Posterior vena cava (tissue), 2 donors: ENCODE data around the gene UNCX. TPM values are rescaled to one million over a fixed set of nuclear protein-coding genes. Genes with fewer than 3 reads are reported as not detected.

Experiments used
- DNase-seq: peaks from one replicate; pipeline ENCODE4 v3.0.0-alpha.2; 2020; ENCODE audit warnings: low spot score
- intact Hi-C, 2 donors: fragments of 100-400 bp; cut with DNase I; formaldehyde crosslinking; loops; one replicate each; pipeline versions ENCODE4 v1.14.1 to v1.14.2; 2022 to 2023
- total RNA-seq, 2 donors: library from RNA; stranded (reverse); fragmentation: NEBNext Ultra II Directional; extraction: Animal tissue kit (Norgen Biotek cat#: 25700); gene quantifications; one replicate each; pipeline ENCODE4 v1.2.1, GENCODE V29; 2021
- donor health status: DM: yes; HTN: yes; CAD: no.
- donor health status: DM: yes; HTN: yes; CAD: no.

UNCX gene
- total RNA-seq, 2 donors from 2014 or later, result not detected

GRCh38 chr7:1229202-1229947 lies 3.3 kb upstream of the UNCX start:
- intact Hi-C loops, result loop anchor here (5.0 to 10.0 kb wide), 2 partner anchors 185 to 243 kb away; no protein-coding TSS in a partner anchor
- DNase-seq, result no peak

GRCh38 chr7:1229956-1230355 lies 2.7 kb upstream of the UNCX start:
- intact Hi-C loops, result loop anchor here (5.0 to 10.0 kb wide), 2 partner anchors 185 to 242 kb away; no protein-coding TSS in a partner anchor

DNA sequence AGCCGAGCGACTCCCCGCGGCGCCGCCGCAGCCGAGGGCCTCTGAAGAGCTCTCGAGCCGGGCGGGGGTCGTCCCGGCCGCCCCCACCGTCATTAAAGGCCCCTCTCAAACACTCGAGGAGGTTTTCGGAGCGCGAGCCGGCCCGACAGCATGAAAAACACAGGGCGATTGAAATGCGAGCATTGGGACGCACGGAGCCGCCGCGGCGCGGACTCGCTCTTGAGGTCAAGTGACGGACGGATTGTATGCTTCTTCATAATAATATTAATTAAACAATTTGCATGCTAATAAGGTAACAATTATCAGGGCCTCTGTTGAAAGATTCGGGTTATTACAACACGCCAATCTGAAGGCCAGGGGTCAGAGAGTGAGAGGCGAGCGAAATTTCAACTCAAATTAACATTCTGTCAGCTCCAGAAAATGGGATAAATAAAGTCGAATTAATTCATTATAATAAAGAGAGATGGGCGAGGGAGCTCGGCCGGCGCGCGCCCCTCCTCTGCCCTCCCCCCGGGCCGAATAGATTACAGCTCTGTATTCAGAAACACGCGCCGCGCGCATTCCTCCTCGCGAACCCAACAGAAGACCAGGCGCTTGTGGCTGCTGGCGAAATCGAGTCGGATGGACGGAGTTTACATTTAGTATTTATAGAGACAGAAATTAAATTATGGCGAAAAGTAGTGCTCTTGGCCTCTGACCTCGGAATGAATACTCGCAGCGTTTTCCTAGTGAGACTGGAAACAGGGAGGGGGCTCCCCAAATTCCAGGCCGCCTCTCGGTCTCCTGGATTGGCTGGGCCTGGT lies 2.1 kb upstream of the UNCX start:
- DNase-seq, result no peak
- intact Hi-C loops, result no loop called here

More at GRCh38 chr7:1229956-1230355, 2.7 kb upstream of the UNCX start:
- DNase-seq, result no peak

DNA sequence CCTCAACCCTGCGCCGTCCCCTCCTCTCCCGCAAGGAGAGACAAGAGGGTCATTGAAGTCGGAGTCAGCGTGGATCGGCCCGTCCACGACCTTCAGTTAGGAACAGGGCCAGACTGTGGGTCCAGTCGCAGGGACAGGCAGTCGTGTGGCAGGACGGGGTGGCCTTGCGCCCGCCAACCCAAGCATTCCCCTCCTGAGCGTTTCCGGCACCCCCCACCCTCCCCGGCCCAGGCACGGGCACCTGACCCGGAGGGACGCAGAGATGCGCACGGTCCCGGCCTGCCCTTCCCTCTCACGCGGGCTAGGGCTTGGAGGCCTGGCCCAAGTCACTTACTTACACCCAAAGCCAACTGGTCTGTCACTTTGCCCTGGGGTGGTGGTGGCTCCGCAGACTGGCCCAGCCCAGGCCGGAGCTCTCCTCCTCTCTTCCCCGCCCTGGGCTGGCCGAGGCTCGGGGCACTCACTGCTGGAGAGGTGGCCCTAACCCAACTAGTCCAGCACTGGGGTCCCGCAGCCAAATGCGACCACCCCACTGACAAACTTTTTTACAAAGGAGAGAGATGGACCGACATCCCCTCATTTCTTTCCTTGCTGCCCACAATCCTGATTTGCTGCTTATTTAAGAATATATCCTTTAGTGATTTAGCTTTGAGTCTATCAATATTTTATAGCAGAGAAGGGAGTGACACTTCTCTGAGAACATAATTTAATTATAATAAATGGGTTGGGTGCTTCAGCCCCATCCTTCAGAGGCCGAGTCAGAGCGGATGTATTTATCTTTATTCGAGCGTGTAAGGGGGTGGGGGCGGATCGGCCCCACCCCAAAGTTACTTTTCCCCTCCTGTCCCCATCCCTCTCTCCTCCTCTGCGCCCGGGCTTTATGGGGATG lies 1.2 kb upstream of the UNCX start:
- DNase-seq, result no peak

GRCh38 chr7:1232103-1232466 lies 587 bp upstream of the UNCX start:
- no peak for DNase-seq
- intact Hi-C loops, result no loop called here

More for the DNA sequence above, 1.2 kb upstream of the UNCX start:
- intact Hi-C loops, result no loop called here

DNA sequence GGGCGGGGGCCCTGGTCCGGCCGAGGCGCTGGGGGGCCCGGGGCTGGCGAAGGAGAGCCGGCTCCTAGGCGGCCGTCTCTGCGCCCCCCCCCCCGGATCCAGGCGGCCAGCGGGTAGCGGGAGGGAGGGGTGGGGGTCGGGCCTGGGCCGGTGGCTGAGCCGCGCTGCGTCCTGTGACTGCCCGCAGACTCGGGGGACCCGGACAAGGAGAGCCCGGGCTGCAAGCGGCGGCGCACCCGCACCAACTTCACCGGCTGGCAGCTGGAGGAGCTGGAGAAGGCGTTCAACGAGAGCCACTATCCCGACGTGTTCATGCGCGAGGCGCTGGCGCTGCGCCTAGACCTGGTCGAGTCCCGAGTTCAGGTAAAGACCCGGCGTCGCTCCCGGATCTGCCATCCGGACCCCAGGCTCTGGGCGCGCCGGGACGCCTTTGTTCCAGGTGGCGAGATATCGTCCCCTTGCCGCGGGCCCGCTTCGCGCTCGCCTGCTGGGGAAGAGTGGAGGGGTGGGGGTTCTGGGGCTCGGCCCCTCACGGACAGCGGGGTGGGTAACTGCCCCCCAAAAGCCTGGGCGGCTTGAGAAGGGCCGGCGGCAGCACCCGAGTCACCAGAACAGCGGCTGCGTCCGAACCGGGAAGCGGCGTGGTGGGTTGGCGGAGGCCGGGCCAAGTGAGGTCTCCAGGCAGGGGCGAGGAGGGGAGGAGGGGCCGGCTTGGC lies 819 bp downstream of the UNCX start:
- no peak for DNase-seq
- intact Hi-C loops, result no loop called here

GRCh38 chr7:1234049-1234880 lies 1.6 kb downstream of the UNCX start:
- no peak for DNase-seq
- intact Hi-C loops, result no loop called here

- intact Hi-C loops, result no loop called here
- DNase-seq, result no peak
Measured at GRCh38 chr7:1234881-1235500, 2.3 kb downstream of the UNCX start.

GRCh38 chr7:1235501-1236131 lies 2.9 kb downstream of the UNCX start:
- intact Hi-C loops, result no loop called here
- DNase-seq, result no peak

DNA sequence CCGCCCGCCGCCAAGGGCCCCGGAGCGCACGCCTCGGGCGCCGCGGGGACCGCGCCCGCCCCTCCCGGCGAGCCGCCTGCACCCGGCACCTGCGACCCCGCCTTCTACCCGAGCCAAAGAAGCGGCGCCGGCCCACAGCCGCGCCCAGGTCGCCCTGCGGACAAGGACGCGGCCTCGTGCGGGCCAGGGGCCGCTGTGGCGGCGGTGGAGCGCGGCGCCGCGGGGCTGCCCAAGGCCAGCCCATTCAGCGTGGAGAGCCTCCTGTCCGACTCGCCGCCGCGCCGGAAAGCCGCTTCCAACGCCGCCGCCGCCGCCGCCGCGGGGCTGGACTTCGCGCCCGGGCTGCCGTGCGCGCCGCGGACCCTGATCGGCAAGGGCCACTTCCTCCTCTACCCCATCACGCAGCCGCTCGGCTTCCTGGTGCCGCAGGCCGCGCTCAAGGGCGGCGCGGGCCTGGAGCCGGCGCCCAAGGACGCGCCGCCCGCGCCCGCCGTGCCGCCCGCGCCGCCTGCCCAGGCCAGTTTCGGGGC lies 3.5 kb downstream of the UNCX start:
- intact Hi-C loops, result no loop called here
- DNase-seq, result no peak

DNA sequence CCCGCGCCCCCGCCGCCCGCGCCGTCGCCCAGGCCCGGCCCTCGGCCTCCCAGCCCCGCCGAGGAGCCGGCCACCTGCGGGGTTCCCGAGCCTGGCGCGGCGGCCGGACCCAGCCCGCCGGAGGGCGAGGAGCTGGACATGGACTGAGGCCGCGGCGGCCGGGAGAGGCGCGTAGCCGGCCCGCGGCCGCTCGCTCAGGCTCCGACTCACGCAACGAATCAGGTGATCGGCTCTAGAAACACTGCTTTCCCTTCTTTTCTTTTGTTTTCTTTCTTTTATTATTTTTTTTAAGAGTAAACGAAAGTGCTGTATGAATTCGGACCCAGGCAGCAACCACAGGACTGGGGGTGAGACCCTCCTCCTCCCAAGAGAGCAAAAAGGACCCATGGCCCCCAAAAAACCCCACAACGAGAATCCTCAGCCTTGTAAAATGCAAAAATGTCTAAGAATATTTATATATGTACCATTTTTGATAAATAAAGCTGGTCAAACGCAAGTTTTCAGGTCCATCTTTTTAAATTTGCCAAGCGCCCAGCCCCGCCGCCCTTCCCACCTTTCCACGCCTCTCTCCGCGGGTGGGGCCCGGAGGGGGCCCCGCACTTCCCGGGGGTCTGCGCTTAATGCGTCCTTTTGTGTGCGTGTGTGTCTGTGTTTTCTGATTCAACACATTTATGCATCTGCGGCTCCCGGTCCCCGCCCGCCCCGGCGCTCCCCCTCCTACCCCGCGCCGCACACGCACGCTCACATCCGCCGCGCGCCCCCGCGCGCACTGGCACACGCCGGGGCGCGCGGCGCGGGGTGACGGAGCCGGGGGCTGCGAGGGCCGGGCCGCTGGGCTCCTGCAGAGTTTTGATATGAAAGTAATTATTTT lies 4.4 kb downstream of the UNCX start:
- no peak for DNase-seq
- intact Hi-C loops, result no loop called here

- intact Hi-C loops, result no loop called here
- no peak for DNase-seq
Measured at GRCh38 chr7:1237704-1238255, 5.1 kb downstream of the UNCX start.

DNA sequence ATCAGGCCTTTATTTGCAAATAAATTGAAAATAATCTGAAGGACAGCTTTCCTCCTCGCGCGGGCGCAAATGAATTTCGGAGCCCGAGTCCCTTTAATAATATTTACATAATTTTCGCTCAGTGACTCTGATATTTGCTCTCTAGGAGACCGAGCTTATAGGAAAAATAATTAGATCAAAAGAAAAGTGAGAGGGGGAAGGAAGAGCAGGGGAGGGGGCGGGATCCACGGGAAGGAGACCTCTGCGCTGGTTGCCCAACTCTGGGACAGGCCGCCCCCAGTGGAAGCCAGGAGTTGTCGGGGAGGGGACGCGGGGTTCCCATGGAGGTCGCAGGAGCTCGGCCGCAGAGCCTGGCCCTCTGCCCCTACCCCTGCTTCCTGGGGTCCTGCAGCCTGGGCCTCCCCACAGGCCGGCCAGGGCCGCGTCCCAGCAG lies 5.8 kb downstream of the UNCX start:
- intact Hi-C loops, result no loop called here

GRCh38 chr7:1238931-1239802 lies 6.5 kb downstream of the UNCX start:
- intact Hi-C loops, result no loop called here
- DNase-seq, result no peak

More for the DNA sequence above, 5.8 kb downstream of the UNCX start:
- DNase-seq, result no peak
